ENCODE results near the gene RAP1GAP. TPM values are rescaled to one million over a fixed set of nuclear protein-coding genes. Genes with fewer than 3 reads are reported as not detected.

Gene RAP1GAP
- total RNA-seq, 1 experiment from 2014 or later: 0.19 TPM

- no peak for DNase-seq (ENCODE audit: low read depth)
These were observed 57.1 kb downstream of the RAP1GAP start for GRCh38 chr1:21612057-21612456.

- DNase-seq (ENCODE audit: low read depth): no peak
These were observed 58.0 kb downstream of the RAP1GAP start for GRCh38 chr1:21610989-21611785.

- DNase-seq (ENCODE audit: low read depth): no peak
These were observed 59.1 kb downstream of the RAP1GAP start for GRCh38 chr1:21610027-21610426.

GRCh38 chr1:21608798-21609197, 60.4 kb downstream of the RAP1GAP start:
- no peak for DNase-seq (ENCODE audit: low read depth)

- peak; percentile 63 for DNase-seq (ENCODE audit: low read depth)
These were observed 61.3 kb downstream of the RAP1GAP start for GRCh38 chr1:21607549-21608529.

- DNase-seq (ENCODE audit: low read depth): no peak
These were observed 63.0 kb downstream of the RAP1GAP start for GRCh38 chr1:21605964-21606705.

GRCh38 chr1:21605012-21605715, 64.0 kb downstream of the RAP1GAP start:
- no peak for DNase-seq (ENCODE audit: low read depth)

- no peak for DNase-seq (ENCODE audit: low read depth)
These were observed 64.8 kb downstream of the RAP1GAP start for GRCh38 chr1:21604208-21604957.

- no peak for DNase-seq (ENCODE audit: low read depth)
These were observed 65.7 kb downstream of the RAP1GAP start for GRCh38 chr1:21603177-21604138.

- no peak for DNase-seq (ENCODE audit: low read depth)
These were observed 67.7 kb downstream of the RAP1GAP start for GRCh38 chr1:21601278-21602048.

GRCh38 chr1:21599402-21599801, 69.8 kb downstream of the RAP1GAP start:
- DNase-seq (ENCODE audit: low read depth): no peak

GRCh38 chr1:21598904-21599303, 70.3 kb downstream of the RAP1GAP start:
- no peak for DNase-seq (ENCODE audit: low read depth)

GRCh38 chr1:21598417-21598816, 70.7 kb downstream of the RAP1GAP start:
- no peak for DNase-seq (ENCODE audit: low read depth)

GRCh38 chr1:21597753-21598152, 71.4 kb downstream of the RAP1GAP start:
- no peak for DNase-seq (ENCODE audit: low read depth)

GRCh38 chr1:21596628-21597027, 72.5 kb downstream of the RAP1GAP start:
- DNase-seq (ENCODE audit: low read depth): no peak

- no peak for DNase-seq (ENCODE audit: low read depth)
These were observed 73.0 kb downstream of the RAP1GAP start for GRCh38 chr1:21596174-21596573.

GRCh38 chr1:21594935-21595897, 73.9 kb downstream of the RAP1GAP start:
- peak; percentile 32 for DNase-seq (ENCODE audit: low read depth)

Data from HT1080 (cell line).